Activated CD4-positive, CD25-positive, alpha-beta regulatory T cell treated with anti-CD3 and anti-CD28 coated beads, Interleukin-2, amount 50 U/mL, for 72 hours (primary cell): ENCODE data around the gene PEX26.
"Not testable (repeated sequence)": the region's sequence is repeated elsewhere in the genome, so short reads cannot be mapped to it uniquely, and the experiment has no call there.

Experiments
- DNase-seq: peaks from one replicate; pipeline ENCODE4 v3.0.0; 2021

Gene PEX26

GRCh38 chr22:18056807-18057474 lies 20.8 kb upstream of the PEX26 start:
- no peak for DNase-seq

- DNase-seq = no peak
Measured at GRCh38 chr22:18057568-18058209, 20.1 kb upstream of the PEX26 start.

- DNase-seq = no peak
Measured at GRCh38 chr22:18058371-18059093, 19.3 kb upstream of the PEX26 start.

- no peak for DNase-seq
Measured at GRCh38 chr22:18059094-18059417, 18.7 kb upstream of the PEX26 start.

- no peak for DNase-seq
Measured at GRCh38 chr22:18059473-18059872, 18.3 kb upstream of the PEX26 start.

- DNase-seq = no peak
Measured at GRCh38 chr22:18059991-18060390, 17.8 kb upstream of the PEX26 start.

GRCh38 chr22:18060646-18061620 lies 16.9 kb upstream of the PEX26 start:
- no peak for DNase-seq

GRCh38 chr22:18062421-18062820 lies 15.4 kb upstream of the PEX26 start:
- DNase-seq = no peak

- no peak for DNase-seq
Measured at GRCh38 chr22:18063306-18063705, 14.5 kb upstream of the PEX26 start.

GRCh38 chr22:18063715-18064114 lies 14.1 kb upstream of the PEX26 start:
- DNase-seq = not testable (repeated sequence)

- no peak for DNase-seq
Measured at GRCh38 chr22:18064636-18065035, 13.2 kb upstream of the PEX26 start.

GRCh38 chr22:18065256-18065655 lies 12.5 kb upstream of the PEX26 start:
- no peak for DNase-seq

- DNase-seq = no peak
Measured at GRCh38 chr22:18066181-18066859, 11.5 kb upstream of the PEX26 start.

- DNase-seq = no peak
Measured at GRCh38 chr22:18067121-18067520, 10.7 kb upstream of the PEX26 start.

GRCh38 chr22:18067548-18068341 lies 10.0 kb upstream of the PEX26 start:
- DNase-seq = no peak

- DNase-seq = no peak
Measured at GRCh38 chr22:18068381-18068988, 9.3 kb upstream of the PEX26 start.

- DNase-seq = no peak
Measured at GRCh38 chr22:18069041-18069440, 8.7 kb upstream of the PEX26 start.

GRCh38 chr22:18070041-18070440 lies 7.7 kb upstream of the PEX26 start:
- no peak for DNase-seq

- DNase-seq = no peak
Measured at GRCh38 chr22:18070556-18071306, 7.1 kb upstream of the PEX26 start.

GRCh38 chr22:18071307-18071967 lies 6.4 kb upstream of the PEX26 start:
- DNase-seq = not testable (repeated sequence)
